ENCODE data around the gene ARID1B.

- TF ChIP-seq CTCF (conservative IDR thresholded peaks at IDR 0.05; ENCODE audit: low read depth, low read length) (no peak), RAD21 (IDR thresholded peaks at IDR 0.05; ENCODE audit: low read length) (no peak)
Measured at GRCh38 chr6:157107571-157107914, 330.4 kb downstream of the ARID1B start.

Measured in IMR-90 (cell line).